Parathyroid adenoma (tissue), 2 donors: Measurements from ENCODE around the gene MECP2.

ENCODE experiments used
- H2AFZ ChIP-seq: fragments of 300-600 bp; sonication (generic); one replicate; pipeline ENCODE4 v1.7.0; 2017; ENCODE audit warnings: antibody characterized with exemption, mild to moderate bottlenecking
- H3K27ac ChIP-seq: fragments of 300-600 bp; sonication (generic); one replicate; pipeline ENCODE4 v1.7.0; 2017
- H3K27me3 ChIP-seq: fragments of 300-600 bp; sonication (generic); one replicate; pipeline ENCODE4 v1.7.0; 2017; ENCODE audit warnings: low read length; ENCODE audit not compliant: control insufficient read depth, insufficient read depth
- H3K36me3 ChIP-seq: fragments of 300-600 bp; sonication (generic); one replicate; pipeline ENCODE4 v1.7.0; 2017; ENCODE audit warnings: low read length; ENCODE audit not compliant: control insufficient read depth, insufficient read depth
- H3K4me1 ChIP-seq: fragments of 300-600 bp; sonication (generic); one replicate; pipeline ENCODE4 v1.7.0; 2017; ENCODE audit warnings: control low read depth
- H3K4me2 ChIP-seq: fragments of 300-600 bp; sonication (generic); one replicate; pipeline ENCODE4 v1.7.0; 2017; ENCODE audit warnings: low read length
- H3K4me3 ChIP-seq: fragments of 300-600 bp; sonication (generic); one replicate; pipeline ENCODE4 v1.7.0; 2017; ENCODE audit warnings: low read depth, low read length
- H3K79me2 ChIP-seq: fragments of 300-600 bp; sonication (generic); one replicate; pipeline ENCODE4 v1.7.0; 2017; ENCODE audit warnings: control low read depth
- H3K9ac ChIP-seq: fragments of 300-600 bp; sonication (generic); one replicate; pipeline ENCODE4 v1.7.0; 2017; ENCODE audit warnings: mild to moderate bottlenecking
- H3K9me3 ChIP-seq: fragments of 300-600 bp; sonication (generic); one replicate; pipeline ENCODE4 v1.7.0; 2017; ENCODE audit warnings: low read length; ENCODE audit not compliant: control insufficient read depth
- TF ChIP-seq, protein P1 (sequence below): fragments of 300-600 bp; sonication (generic); IDR thresholded peaks from one replicate; pipeline ENCODE4 v1.7.0; 2017; ENCODE audit warnings: antibody characterized with exemption, mild to moderate bottlenecking
- donor health status: primary hyperparathyroidism.

The MECP2 gene

DNA sequence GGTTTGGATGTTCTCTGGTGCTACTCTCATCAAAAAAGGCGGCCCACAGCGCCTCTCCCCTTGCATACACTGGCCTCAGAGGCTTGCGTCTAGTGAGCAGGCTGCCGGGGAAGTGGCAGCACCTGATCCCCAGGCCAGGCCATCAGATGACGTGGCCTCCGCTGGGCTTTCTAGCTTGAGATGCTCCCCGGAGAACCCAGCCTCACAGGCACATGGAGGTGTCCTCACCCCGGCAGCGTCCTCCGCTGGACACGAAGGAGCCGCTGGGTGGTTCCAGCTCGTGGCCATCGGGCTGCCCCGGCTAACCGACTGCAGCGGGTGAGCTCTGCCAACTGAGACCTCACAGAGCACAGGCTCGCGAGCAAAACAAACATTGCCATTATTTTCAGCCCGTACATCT lies 90.6 kb downstream of the MECP2 start:
- TF ChIP-seq, protein P1, sequence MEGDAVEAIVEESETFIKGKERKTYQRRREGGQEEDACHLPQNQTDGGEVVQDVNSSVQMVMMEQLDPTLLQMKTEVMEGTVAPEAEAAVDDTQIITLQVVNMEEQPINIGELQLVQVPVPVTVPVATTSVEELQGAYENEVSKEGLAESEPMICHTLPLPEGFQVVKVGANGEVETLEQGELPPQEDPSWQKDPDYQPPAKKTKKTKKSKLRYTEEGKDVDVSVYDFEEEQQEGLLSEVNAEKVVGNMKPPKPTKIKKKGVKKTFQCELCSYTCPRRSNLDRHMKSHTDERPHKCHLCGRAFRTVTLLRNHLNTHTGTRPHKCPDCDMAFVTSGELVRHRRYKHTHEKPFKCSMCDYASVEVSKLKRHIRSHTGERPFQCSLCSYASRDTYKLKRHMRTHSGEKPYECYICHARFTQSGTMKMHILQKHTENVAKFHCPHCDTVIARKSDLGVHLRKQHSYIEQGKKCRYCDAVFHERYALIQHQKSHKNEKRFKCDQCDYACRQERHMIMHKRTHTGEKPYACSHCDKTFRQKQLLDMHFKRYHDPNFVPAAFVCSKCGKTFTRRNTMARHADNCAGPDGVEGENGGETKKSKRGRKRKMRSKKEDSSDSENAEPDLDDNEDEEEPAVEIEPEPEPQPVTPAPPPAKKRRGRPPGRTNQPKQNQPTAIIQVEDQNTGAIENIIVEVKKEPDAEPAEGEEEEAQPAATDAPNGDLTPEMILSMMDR, result no peak

GRCh38 chrX:154004315-154004714 lies 93.2 kb downstream of the MECP2 start:
- Histone ChIP-seq H3K4me3 (no peak overlapping the region), H3K27ac (no peak overlapping the region), H3K79me2 (no peaks in the 10 kb centered on the region), H3K4me2 (no peak overlapping the region), H3K27me3 (no peaks in the 10 kb centered on the region), H2AFZ (no peak overlapping the region), H3K9me3 (no peaks in the 10 kb centered on the region), H3K36me3 (no peaks in the 10 kb centered on the region), H3K9ac (no peak overlapping the region), H3K4me1 (no peaks in the 10 kb centered on the region)
- TF ChIP-seq, protein P1, result no peak

More for the DNA sequence above, 90.6 kb downstream of the MECP2 start:
- Histone ChIP-seq H3K79me2 (no peaks in the 10 kb centered on the region), H3K4me2 (no peak overlapping the region), H3K4me3 (no peak overlapping the region), H3K27me3 (no peaks in the 10 kb centered on the region), H3K9ac (no peak overlapping the region), H2AFZ (no peak overlapping the region), H3K27ac (no peak overlapping the region), H3K4me1 (no peaks in the 10 kb centered on the region), H3K36me3 (no peaks in the 10 kb centered on the region), H3K9me3 (no peaks in the 10 kb centered on the region)

DNA sequence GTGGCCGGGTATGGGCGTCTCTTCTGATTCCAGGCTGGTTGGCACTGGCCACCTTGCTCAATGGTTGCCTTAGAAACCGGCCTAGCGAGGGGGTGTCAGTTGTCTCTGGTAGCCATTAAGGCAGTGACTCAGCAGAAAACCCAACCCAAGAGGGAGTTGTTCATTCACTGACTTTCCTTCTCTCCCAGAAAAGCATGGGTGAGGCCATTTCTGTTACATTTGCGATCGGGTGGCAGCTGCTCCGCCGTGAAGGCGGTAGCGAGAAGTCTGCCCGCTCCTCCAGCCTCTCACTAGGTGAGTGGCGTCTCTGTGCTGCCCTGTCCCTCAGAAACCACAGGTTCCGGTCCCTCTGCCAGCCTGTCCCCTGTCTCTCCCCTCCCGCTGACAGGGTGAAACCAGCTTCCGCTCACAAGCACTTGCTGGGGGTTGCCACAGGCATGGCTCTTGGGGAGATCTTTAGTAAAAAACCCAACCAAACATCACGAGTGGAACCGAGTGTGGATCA lies 95.2 kb downstream of the MECP2 start:
- no peaks in the 10 kb centered on the region for H3K79me2 ChIP-seq
- H3K9ac ChIP-seq, result no peak overlapping the region
- H3K4me2 ChIP-seq, result no peak overlapping the region
- no peak overlapping the region for H3K27ac ChIP-seq
- H2AFZ ChIP-seq, result no peak overlapping the region
- no peaks in the 10 kb centered on the region for H3K27me3 ChIP-seq
- TF ChIP-seq, protein P1, result no peak
- no peaks in the 10 kb centered on the region for H3K36me3 ChIP-seq
- no peak overlapping the region for H3K4me3 ChIP-seq
- H3K4me1 ChIP-seq, result no peaks in the 10 kb centered on the region
- H3K9me3 ChIP-seq, result no peaks in the 10 kb centered on the region

GRCh38 chrX:154000051-154000450 lies 97.5 kb downstream of the MECP2 start:
- TF ChIP-seq, protein P1, result no peak
- Histone ChIP-seq H3K9ac (no peak overlapping the region), H3K27ac (no peak overlapping the region), H3K4me3 (no peak overlapping the region), H3K4me1 (no peaks in the 10 kb centered on the region), H2AFZ (no peak overlapping the region), H3K36me3 (no peaks in the 10 kb centered on the region), H3K27me3 (no peaks in the 10 kb centered on the region), H3K9me3 (no peaks in the 10 kb centered on the region), H3K79me2 (no peaks in the 10 kb centered on the region), H3K4me2 (no peak overlapping the region)

- TF ChIP-seq, protein P1, result no peak
- no peaks in the 10 kb centered on the region for H3K27me3 ChIP-seq
- no peaks in the 10 kb centered on the region for H3K79me2 ChIP-seq
- no peaks in the 10 kb centered on the region for H3K36me3 ChIP-seq
- no peak overlapping the region for H3K27ac ChIP-seq
- no peak overlapping the region for H2AFZ ChIP-seq
- H3K4me2 ChIP-seq, result no peak overlapping the region
- no peaks in the 10 kb centered on the region for H3K9me3 ChIP-seq
- H3K9ac ChIP-seq, result no peak overlapping the region
- H3K4me3 ChIP-seq, result no peak overlapping the region
- no peaks in the 10 kb centered on the region for H3K4me1 ChIP-seq
These were observed 98.0 kb downstream of the MECP2 start for GRCh38 chrX:153999359-154000037.
